ENCODE data around the gene RNF213. TPM values are rescaled to one million over a fixed set of nuclear protein-coding genes. Genes with fewer than 3 reads are reported as not detected.

The RNF213 gene
- total and polyA plus RNA-seq, 2 donors (not counting 1 experiment from before 2014, with no cell fraction given) = 36.8 to 245 TPM

- Histone ChIP-seq H3K27me3 (ENCODE audit: control insufficient read depth, insufficient read depth, low read length) (no peaks in the 10 kb centered on the region), H4K20me1 (ENCODE audit: control insufficient read depth, extremely low read depth, insufficient read depth, low read length) (no peaks in the 10 kb centered on the region), H3K4me1 (ENCODE audit: control insufficient read depth, extremely low read depth, insufficient read depth, low read length) (no peaks in the 10 kb centered on the region), H3K4me2 (ENCODE audit: extremely low read depth, insufficient read depth, low read length) (no peak overlapping the region), H3K9me3 (ENCODE audit: control insufficient read depth, insufficient read depth, low read depth, low read length) (no peaks in the 10 kb centered on the region), H3K79me2 (ENCODE audit: control insufficient read depth, insufficient read depth, low read length) (no peaks in the 10 kb centered on the region), H3K36me3 (ENCODE audit: control insufficient read depth, insufficient read depth, low read length) (no peaks in the 10 kb centered on the region), H3K9ac (ENCODE audit: insufficient read depth, low read length) (no peak overlapping the region), H3K27ac (ENCODE audit: insufficient read depth, low read length) (no peak overlapping the region), H3K4me3 (replicated peaks in 1 of 4; ENCODE audit: control extremely low read depth in 1 of 4, insufficient read depth in 1 of 4, low read depth in 3 of 4, low read length in 4 of 4) (no peak overlapping the region), H2AFZ (ENCODE audit: low read length) (no peak overlapping the region)
- no peak for TF ChIP-seq EZH2 (IDR thresholded peaks at IDR 0.05; ENCODE audit: low read length, missing control alignments)
- TF ChIP-seq, protein P1, sequence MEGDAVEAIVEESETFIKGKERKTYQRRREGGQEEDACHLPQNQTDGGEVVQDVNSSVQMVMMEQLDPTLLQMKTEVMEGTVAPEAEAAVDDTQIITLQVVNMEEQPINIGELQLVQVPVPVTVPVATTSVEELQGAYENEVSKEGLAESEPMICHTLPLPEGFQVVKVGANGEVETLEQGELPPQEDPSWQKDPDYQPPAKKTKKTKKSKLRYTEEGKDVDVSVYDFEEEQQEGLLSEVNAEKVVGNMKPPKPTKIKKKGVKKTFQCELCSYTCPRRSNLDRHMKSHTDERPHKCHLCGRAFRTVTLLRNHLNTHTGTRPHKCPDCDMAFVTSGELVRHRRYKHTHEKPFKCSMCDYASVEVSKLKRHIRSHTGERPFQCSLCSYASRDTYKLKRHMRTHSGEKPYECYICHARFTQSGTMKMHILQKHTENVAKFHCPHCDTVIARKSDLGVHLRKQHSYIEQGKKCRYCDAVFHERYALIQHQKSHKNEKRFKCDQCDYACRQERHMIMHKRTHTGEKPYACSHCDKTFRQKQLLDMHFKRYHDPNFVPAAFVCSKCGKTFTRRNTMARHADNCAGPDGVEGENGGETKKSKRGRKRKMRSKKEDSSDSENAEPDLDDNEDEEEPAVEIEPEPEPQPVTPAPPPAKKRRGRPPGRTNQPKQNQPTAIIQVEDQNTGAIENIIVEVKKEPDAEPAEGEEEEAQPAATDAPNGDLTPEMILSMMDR (conservative IDR thresholded peaks at IDR 0.05 in 1 of 2, IDR thresholded peaks at IDR 0.05 in 1 of 2; ENCODE audit: low read depth in 1 of 2, low read length in 2 of 2) = no peak
- no peak for DNase-seq (ENCODE audit: low read depth in 2 of 2)
Observed at GRCh38 chr17:80443916-80444643, 183.4 kb downstream of the RNF213 start.

- Histone ChIP-seq H3K9ac (ENCODE audit: insufficient read depth, low read length) (no peak overlapping the region), H3K27ac (ENCODE audit: insufficient read depth, low read length) (no peak overlapping the region), H4K20me1 (ENCODE audit: control insufficient read depth, extremely low read depth, insufficient read depth, low read length) (no peaks in the 10 kb centered on the region), H3K36me3 (ENCODE audit: control insufficient read depth, insufficient read depth, low read length) (no peaks in the 10 kb centered on the region), H3K4me1 (ENCODE audit: control insufficient read depth, extremely low read depth, insufficient read depth, low read length) (no peaks in the 10 kb centered on the region), H3K79me2 (ENCODE audit: control insufficient read depth, insufficient read depth, low read length) (no peaks in the 10 kb centered on the region), H2AFZ (ENCODE audit: low read length) (no peak overlapping the region), H3K4me2 (ENCODE audit: extremely low read depth, insufficient read depth, low read length) (no peak overlapping the region), H3K9me3 (ENCODE audit: control insufficient read depth, insufficient read depth, low read depth, low read length) (no peaks in the 10 kb centered on the region), H3K27me3 (ENCODE audit: control insufficient read depth, insufficient read depth, low read length) (no peaks in the 10 kb centered on the region), H3K4me3 (replicated peaks in 1 of 4; ENCODE audit: control extremely low read depth in 1 of 4, insufficient read depth in 1 of 4, low read depth in 3 of 4, low read length in 4 of 4) (no peak overlapping the region)
- no peak for DNase-seq (ENCODE audit: low read depth in 2 of 2)
- TF ChIP-seq EZH2 (IDR thresholded peaks at IDR 0.05; ENCODE audit: low read length, missing control alignments) = no peak
- TF ChIP-seq, protein P1 (conservative IDR thresholded peaks at IDR 0.05 in 1 of 2, IDR thresholded peaks at IDR 0.05 in 1 of 2; ENCODE audit: low read depth in 1 of 2, low read length in 2 of 2) = no peak
Observed at GRCh38 chr17:80444644-80444979, 184.0 kb downstream of the RNF213 start.

- Histone ChIP-seq H3K27me3 (ENCODE audit: control insufficient read depth, insufficient read depth, low read length) (no peaks in the 10 kb centered on the region), H3K9me3 (ENCODE audit: control insufficient read depth, insufficient read depth, low read depth, low read length) (no peaks in the 10 kb centered on the region), H4K20me1 (ENCODE audit: control insufficient read depth, extremely low read depth, insufficient read depth, low read length) (no peaks in the 10 kb centered on the region), H3K9ac (ENCODE audit: insufficient read depth, low read length) (no peak overlapping the region), H3K4me3 (replicated peaks in 1 of 4; ENCODE audit: control extremely low read depth in 1 of 4, insufficient read depth in 1 of 4, low read depth in 3 of 4, low read length in 4 of 4) (no peak overlapping the region), H3K27ac (ENCODE audit: insufficient read depth, low read length) (no peak overlapping the region), H3K4me2 (ENCODE audit: extremely low read depth, insufficient read depth, low read length) (no peak overlapping the region), H3K79me2 (ENCODE audit: control insufficient read depth, insufficient read depth, low read length) (no peaks in the 10 kb centered on the region), H3K36me3 (ENCODE audit: control insufficient read depth, insufficient read depth, low read length) (no peaks in the 10 kb centered on the region), H2AFZ (ENCODE audit: low read length) (no peak overlapping the region), H3K4me1 (ENCODE audit: control insufficient read depth, extremely low read depth, insufficient read depth, low read length) (peaks cover 2% of the 10 kb centered on the region)
- no peak for DNase-seq (ENCODE audit: low read depth in 2 of 2)
- TF ChIP-seq, protein P1 (conservative IDR thresholded peaks at IDR 0.05 in 1 of 2, IDR thresholded peaks at IDR 0.05 in 1 of 2; ENCODE audit: low read depth in 1 of 2, low read length in 2 of 2) = no peak
- TF ChIP-seq EZH2 (IDR thresholded peaks at IDR 0.05; ENCODE audit: low read length, missing control alignments) = no peak
Observed at GRCh38 chr17:80445007-80445725, 184.5 kb downstream of the RNF213 start.

Data from fibroblast of lung (primary cell).